CD4-positive, alpha-beta T cell treated with Interleukin-17A for 1 hour (primary cell): ENCODE measurements around the gene ASB18.

ENCODE experiments used
- DNase-seq: peaks from one replicate; pipeline ENCODE4 v3.0.0-alpha.2; 2020

ASB18 gene

GRCh38 chr2:236239276-236240065 lies 24.7 kb downstream of the ASB18 start:
- DNase-seq: no peak

- no peak for DNase-seq
Measured at GRCh38 chr2:236238751-236239150, 25.5 kb downstream of the ASB18 start.

GRCh38 chr2:236237468-236238190 lies 26.6 kb downstream of the ASB18 start:
- no peak for DNase-seq

- no peak for DNase-seq
Measured at GRCh38 chr2:236236559-236237452, 27.4 kb downstream of the ASB18 start.

- DNase-seq: no peak
Measured at GRCh38 chr2:236229186-236229585, 35.0 kb downstream of the ASB18 start.

GRCh38 chr2:236223675-236224074 lies 40.5 kb downstream of the ASB18 start:
- DNase-seq: no peak

- DNase-seq: no peak
Measured at GRCh38 chr2:236221798-236222197, 42.4 kb downstream of the ASB18 start.

GRCh38 chr2:236219411-236219810 lies 44.8 kb downstream of the ASB18 start:
- no peak for DNase-seq

- DNase-seq: no peak
Measured at GRCh38 chr2:236217926-236218325, 46.3 kb downstream of the ASB18 start.

- no peak for DNase-seq
Measured at GRCh38 chr2:236216711-236217110, 47.5 kb downstream of the ASB18 start.

- no peak for DNase-seq
Measured at GRCh38 chr2:236215761-236216333, 48.4 kb downstream of the ASB18 start.

- DNase-seq: no peak
Measured at GRCh38 chr2:236215196-236215595, 49.0 kb downstream of the ASB18 start.

GRCh38 chr2:236214376-236214995 lies 49.7 kb downstream of the ASB18 start:
- DNase-seq: no peak

- no peak for DNase-seq
Measured at GRCh38 chr2:236211296-236211695, 52.9 kb downstream of the ASB18 start.

GRCh38 chr2:236210536-236210935 lies 53.7 kb downstream of the ASB18 start:
- no peak for DNase-seq

- DNase-seq: no peak
Measured at GRCh38 chr2:236209996-236210395, 54.2 kb downstream of the ASB18 start.

- DNase-seq: no peak
Measured at GRCh38 chr2:236209535-236209934, 54.7 kb downstream of the ASB18 start.

GRCh38 chr2:236208019-236208926 lies 55.9 kb downstream of the ASB18 start:
- no peak for DNase-seq

- DNase-seq: no peak
Measured at GRCh38 chr2:236207472-236207871, 56.7 kb downstream of the ASB18 start.

- DNase-seq: no peak
Measured at GRCh38 chr2:236205867-236206645, 58.1 kb downstream of the ASB18 start.

GRCh38 chr2:236204953-236205352 lies 59.3 kb downstream of the ASB18 start:
- DNase-seq: no peak
